ENCODE results near the gene CD276.

The CD276 gene

DNA sequence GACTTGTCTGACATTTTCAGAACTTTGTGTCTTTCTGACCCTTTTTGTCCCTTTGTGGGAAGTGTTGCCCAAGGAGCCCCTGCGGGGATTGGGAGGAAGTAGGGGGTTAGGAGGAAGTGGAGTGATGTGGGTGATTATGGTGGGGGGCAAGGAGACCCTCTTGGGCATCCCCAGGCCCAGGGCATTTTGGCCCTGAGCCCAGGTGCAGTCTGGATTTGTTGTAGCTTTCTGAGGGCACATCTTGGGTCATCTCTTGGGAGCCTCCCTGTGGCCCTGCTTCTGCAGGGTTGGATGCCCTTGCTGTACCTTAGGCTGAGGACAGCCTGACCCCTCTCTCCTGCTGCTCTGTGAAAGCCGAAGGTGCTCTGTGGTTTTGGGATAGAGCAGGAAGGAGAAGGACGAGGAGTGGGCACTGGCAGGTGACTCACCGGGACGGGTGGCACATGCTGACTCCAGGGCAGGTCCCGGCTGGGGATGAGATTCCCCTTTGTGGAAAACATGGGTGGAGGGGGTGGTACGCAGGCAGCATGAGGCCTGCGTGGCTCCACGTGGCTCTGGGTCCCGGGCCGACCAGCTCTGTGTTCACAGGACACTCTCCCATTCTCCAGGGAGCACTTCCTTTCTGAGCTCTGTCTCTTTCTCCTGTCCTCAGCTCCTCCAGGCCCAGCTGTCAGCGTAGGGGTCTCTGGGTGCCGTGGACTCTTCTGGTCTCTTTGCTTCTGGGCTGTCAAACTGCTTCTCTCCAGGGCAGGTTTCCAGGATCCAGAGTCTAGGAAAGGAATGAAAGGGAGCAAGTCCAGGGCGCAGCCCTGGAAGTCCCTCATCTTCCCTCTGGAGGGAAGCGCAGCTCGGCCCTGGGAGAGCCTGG, 11.8 kb downstream of the CD276 start:
- Histone ChIP-seq H3K36me3 (ENCODE audit: control insufficient read depth, insufficient read depth, low read length) (no peaks in the 10 kb centered on the region), H3K79me1 (ENCODE audit: low read length) (peaks cover 42% of the 10 kb centered on the region), H3K56ac (ENCODE audit: low read length) (peak overlapping the region; percentile 51), H4K8ac (ENCODE audit: low read depth, low read length) (no peak overlapping the region), H3K79me2 (ENCODE audit: control insufficient read depth, insufficient read depth, low read length) (peaks cover 46% of the 10 kb centered on the region), H3K23ac (ENCODE audit: low read length) (no peak overlapping the region), H2BK5ac (ENCODE audit: low read length) (no peak overlapping the region), H3K9ac (ENCODE audit: low read length) (no peak overlapping the region), H2AK5ac (ENCODE audit: low read length) (no peak overlapping the region), H3K27ac (ENCODE audit: low read depth, low read length) (no peak overlapping the region), H3K4me1 (ENCODE audit: control insufficient read depth, low read depth, low read length) (peaks cover 10% of the 10 kb centered on the region), H4K5ac (ENCODE audit: low read length) (no peak overlapping the region), H3K18ac (ENCODE audit: low read length) (no peak overlapping the region), H2BK120ac (ENCODE audit: low read depth, low read length) (no peak overlapping the region), H2BK15ac (replicated peaks; ENCODE audit: low read depth) (no peak overlapping the region), H3K4ac (ENCODE audit: low read depth, low read length) (peak overlapping the region; percentile 11), H3K4me3 (ENCODE audit: low read length) (no peak overlapping the region), H3K27me3 (ENCODE audit: insufficient read depth, low read length, poor library complexity) (no peaks in the 10 kb centered on the region), H3K4me2 (ENCODE audit: low read length) (no peak overlapping the region)
- DNase-seq, result no peak
- no CpG with 5 or more reads among the region's 16 CpGs for WGBS (ENCODE audit: extremely low coverage, insufficient coverage, low lambda C conversion rate)

DNA sequence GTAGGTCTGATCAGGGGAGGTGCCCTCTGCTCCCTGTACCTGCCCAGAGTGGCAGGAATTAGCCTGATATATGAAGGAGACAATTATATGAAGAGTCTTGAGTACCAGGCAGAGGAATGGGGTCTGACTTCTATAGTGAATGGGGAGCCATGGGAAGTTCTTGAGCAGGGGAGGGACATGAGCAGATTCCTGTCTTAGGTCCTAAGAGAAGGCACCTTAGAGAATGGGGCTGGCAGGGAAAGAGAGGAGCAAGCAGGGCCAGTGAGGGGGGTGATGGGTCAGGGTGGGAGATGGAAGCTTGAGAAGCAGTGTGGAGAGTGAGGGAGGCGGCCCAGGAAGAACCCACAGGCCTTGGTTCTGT, 12.4 kb downstream of the CD276 start:
- Histone ChIP-seq H3K18ac (ENCODE audit: low read length) (no peak overlapping the region), H4K8ac (ENCODE audit: low read depth, low read length) (no peak overlapping the region), H2BK120ac (ENCODE audit: low read depth, low read length) (no peak overlapping the region), H3K27me3 (ENCODE audit: insufficient read depth, low read length, poor library complexity) (no peaks in the 10 kb centered on the region), H3K4me1 (ENCODE audit: control insufficient read depth, low read depth, low read length) (peaks cover 7% of the 10 kb centered on the region), H3K9ac (ENCODE audit: low read length) (peak overlapping the region; percentile 42), H3K4ac (ENCODE audit: low read depth, low read length) (peak overlapping the region; percentile 11), H3K4me3 (ENCODE audit: low read length) (no peak overlapping the region), H3K23ac (ENCODE audit: low read length) (no peak overlapping the region), H3K56ac (ENCODE audit: low read length) (peak overlapping the region; percentile 51), H3K79me2 (ENCODE audit: control insufficient read depth, insufficient read depth, low read length) (peaks cover 45% of the 10 kb centered on the region), H3K79me1 (ENCODE audit: low read length) (peaks cover 42% of the 10 kb centered on the region), H3K4me2 (ENCODE audit: low read length) (no peak overlapping the region), H3K27ac (ENCODE audit: low read depth, low read length) (peak overlapping the region; percentile 7), H4K5ac (ENCODE audit: low read length) (no peak overlapping the region), H2BK15ac (replicated peaks; ENCODE audit: low read depth) (no peak overlapping the region), H2AK5ac (ENCODE audit: low read length) (no peak overlapping the region), H2BK5ac (ENCODE audit: low read length) (peak overlapping the region; percentile 32), H3K36me3 (ENCODE audit: control insufficient read depth, insufficient read depth, low read length) (no peaks in the 10 kb centered on the region)
- DNase-seq, result no peak
- no CpG with 5 or more reads among the region's 1 CpG for WGBS (ENCODE audit: extremely low coverage, insufficient coverage, low lambda C conversion rate)

DNA sequence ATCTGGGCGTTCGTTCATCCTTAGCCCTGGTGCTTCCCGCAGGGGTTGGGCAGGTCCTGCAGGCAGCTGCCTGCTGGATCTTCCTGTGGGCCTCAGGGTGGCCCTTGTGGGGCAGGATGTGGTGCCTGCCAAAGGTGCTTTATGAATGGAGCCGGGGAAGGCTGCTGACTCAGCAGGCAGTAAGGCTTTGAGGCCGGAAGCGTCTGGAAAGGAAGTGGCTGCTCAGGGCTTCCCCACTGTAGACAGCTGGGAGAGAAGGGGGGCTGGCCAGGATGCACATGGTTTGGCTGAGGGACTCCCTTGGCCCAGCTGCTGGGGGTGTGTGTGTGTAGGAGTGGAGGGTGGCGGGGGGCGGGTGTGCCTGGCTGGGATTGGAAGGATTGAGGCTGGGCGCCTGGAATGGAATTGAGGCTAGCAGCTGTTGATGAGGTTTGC, 12.9 kb downstream of the CD276 start:
- Histone ChIP-seq H3K79me1 (ENCODE audit: low read length) (peaks cover 40% of the 10 kb centered on the region), H3K4me3 (ENCODE audit: low read length) (no peak overlapping the region), H3K27ac (ENCODE audit: low read depth, low read length) (peak overlapping the region; percentile 7), H3K18ac (ENCODE audit: low read length) (no peak overlapping the region), H3K79me2 (ENCODE audit: control insufficient read depth, insufficient read depth, low read length) (peaks cover 43% of the 10 kb centered on the region), H2BK120ac (ENCODE audit: low read depth, low read length) (no peak overlapping the region), H2AK5ac (ENCODE audit: low read length) (no peak overlapping the region), H3K36me3 (ENCODE audit: control insufficient read depth, insufficient read depth, low read length) (no peaks in the 10 kb centered on the region), H4K8ac (ENCODE audit: low read depth, low read length) (no peak overlapping the region), H3K56ac (ENCODE audit: low read length) (peak overlapping the region; percentile 51), H4K5ac (ENCODE audit: low read length) (no peak overlapping the region), H2BK5ac (ENCODE audit: low read length) (peak overlapping the region; percentile 32), H3K23ac (ENCODE audit: low read length) (no peak overlapping the region), H3K4ac (ENCODE audit: low read depth, low read length) (no peak overlapping the region), H3K9ac (ENCODE audit: low read length) (peak overlapping the region; percentile 42), H2BK15ac (replicated peaks; ENCODE audit: low read depth) (no peak overlapping the region), H3K4me2 (ENCODE audit: low read length) (no peak overlapping the region), H3K4me1 (ENCODE audit: control insufficient read depth, low read depth, low read length) (peaks cover 3% of the 10 kb centered on the region), H3K27me3 (ENCODE audit: insufficient read depth, low read length, poor library complexity) (no peaks in the 10 kb centered on the region)
- DNase-seq, result peak; percentile 86
- no CpG with 5 or more reads among the region's 9 CpGs for WGBS (ENCODE audit: extremely low coverage, insufficient coverage, low lambda C conversion rate)

DNA sequence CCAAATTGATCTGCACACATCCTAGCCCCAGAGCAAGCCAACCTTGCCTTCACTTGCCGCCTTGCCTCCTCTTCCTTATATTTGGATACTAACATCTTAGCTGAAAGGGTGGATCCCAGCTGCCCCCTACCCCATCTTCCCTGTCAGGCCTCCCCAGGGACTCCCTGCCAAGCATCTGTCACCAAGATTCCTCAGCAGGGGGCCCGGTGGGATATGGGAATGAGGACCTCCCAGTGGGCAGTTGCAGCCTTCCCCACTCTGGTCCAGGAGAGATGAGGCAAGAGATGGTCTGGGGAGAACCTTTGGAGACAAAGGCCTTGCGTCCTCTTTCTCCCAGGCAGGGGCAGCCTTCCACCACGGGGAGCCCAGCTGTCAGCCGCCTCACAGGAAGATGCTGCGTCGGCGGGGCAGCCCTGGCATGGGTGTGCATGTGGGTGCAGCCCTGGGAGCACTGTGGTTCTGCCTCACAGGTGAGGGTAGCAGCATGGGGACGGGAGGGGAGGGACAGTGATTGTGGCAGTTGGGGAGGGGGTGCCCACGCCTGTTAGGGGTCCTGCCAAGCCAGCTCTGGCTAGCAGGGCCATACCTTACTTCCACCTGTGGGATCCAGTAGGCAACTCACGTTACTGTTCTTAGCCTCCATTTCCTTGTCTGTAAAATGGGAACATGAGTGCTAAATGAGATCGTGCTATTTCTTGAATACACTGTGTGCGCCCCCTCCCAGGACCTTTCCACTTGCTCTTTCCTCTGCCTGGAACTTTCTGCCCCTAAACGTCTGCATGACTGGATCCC, 15.3 kb downstream of the CD276 start:
- Histone ChIP-seq H3K79me1 (ENCODE audit: low read length) (peaks cover 24% of the 10 kb centered on the region), H3K4me2 (ENCODE audit: low read length) (no peak overlapping the region), H2BK15ac (replicated peaks; ENCODE audit: low read depth) (no peak overlapping the region), H4K5ac (ENCODE audit: low read length) (no peak overlapping the region), H3K27ac (ENCODE audit: low read depth, low read length) (no peak overlapping the region), H2BK120ac (ENCODE audit: low read depth, low read length) (no peak overlapping the region), H3K56ac (ENCODE audit: low read length) (no peak overlapping the region), H3K4ac (ENCODE audit: low read depth, low read length) (no peak overlapping the region), H4K8ac (ENCODE audit: low read depth, low read length) (no peak overlapping the region), H3K36me3 (ENCODE audit: control insufficient read depth, insufficient read depth, low read length) (peaks cover 1% of the 10 kb centered on the region), H3K9ac (ENCODE audit: low read length) (no peak overlapping the region), H2AK5ac (ENCODE audit: low read length) (no peak overlapping the region), H3K79me2 (ENCODE audit: control insufficient read depth, insufficient read depth, low read length) (peaks cover 23% of the 10 kb centered on the region), H3K4me1 (ENCODE audit: control insufficient read depth, low read depth, low read length) (peaks cover 3% of the 10 kb centered on the region), H3K18ac (ENCODE audit: low read length) (no peak overlapping the region), H2BK5ac (ENCODE audit: low read length) (no peak overlapping the region), H3K27me3 (ENCODE audit: insufficient read depth, low read length, poor library complexity) (no peaks in the 10 kb centered on the region), H3K4me3 (ENCODE audit: low read length) (no peak overlapping the region), H3K23ac (ENCODE audit: low read length) (no peak overlapping the region)
- no peak for DNase-seq
- no CpG with 5 or more reads among the region's 14 CpGs for WGBS (ENCODE audit: extremely low coverage, insufficient coverage, low lambda C conversion rate)

DNA sequence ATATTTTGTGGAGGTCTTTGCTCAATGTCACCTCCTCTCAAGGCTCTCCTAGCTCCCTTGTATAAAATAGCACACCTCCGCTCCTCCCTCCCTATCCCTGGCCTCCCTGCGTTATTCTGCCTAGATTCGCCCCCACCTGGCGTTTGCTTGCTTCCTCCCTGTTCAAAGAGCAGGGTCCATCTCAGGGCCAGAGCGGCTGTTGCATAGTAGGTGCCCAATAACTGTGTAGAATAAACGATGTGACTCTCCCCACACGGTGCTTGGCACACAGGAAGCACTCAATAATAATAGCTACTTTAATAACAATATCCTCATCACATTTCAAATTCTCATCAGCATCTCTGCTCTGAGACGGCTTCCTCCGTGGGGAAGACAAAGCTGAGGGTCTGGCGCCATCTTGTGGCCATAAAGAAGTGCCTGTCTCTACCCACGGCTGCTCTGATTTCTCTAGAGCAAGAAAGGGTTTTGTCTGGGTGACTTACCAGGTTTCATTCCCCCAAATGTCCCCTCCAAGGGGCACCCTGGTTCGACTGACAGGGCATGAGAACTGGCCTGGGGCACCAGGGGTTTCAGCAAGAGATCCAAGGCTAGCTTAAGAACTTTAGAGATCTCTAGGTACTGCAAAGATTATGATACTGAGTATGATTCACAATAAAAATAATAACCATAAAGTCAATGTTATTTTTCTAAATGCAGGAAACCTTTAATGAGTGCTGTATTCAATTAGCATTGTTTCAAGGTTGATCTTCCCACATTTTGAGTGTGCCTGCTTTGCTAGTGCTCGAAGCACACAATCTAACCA, 16.1 kb downstream of the CD276 start:
- Histone ChIP-seq H3K36me3 (ENCODE audit: control insufficient read depth, insufficient read depth, low read length) (peaks cover 1% of the 10 kb centered on the region), H3K4ac (ENCODE audit: low read depth, low read length) (no peak overlapping the region)

More for the DNA sequence above, 16.1 kb downstream of the CD276 start:
- H3K27me3 ChIP-seq (ENCODE audit: insufficient read depth, low read length, poor library complexity), result no peaks in the 10 kb centered on the region
- no peak overlapping the region for H3K4me3 ChIP-seq (ENCODE audit: low read length)
- DNase-seq, result peak; percentile 84
- H3K27ac ChIP-seq (ENCODE audit: low read depth, low read length), result no peak overlapping the region
- H2AK5ac ChIP-seq (ENCODE audit: low read length), result no peak overlapping the region
- peaks cover 19% of the 10 kb centered on the region for H3K79me1 ChIP-seq (ENCODE audit: low read length)
- H4K8ac ChIP-seq (ENCODE audit: low read depth, low read length), result no peak overlapping the region
- no peak overlapping the region for H2BK120ac ChIP-seq (ENCODE audit: low read depth, low read length)
- H3K79me2 ChIP-seq (ENCODE audit: control insufficient read depth, insufficient read depth, low read length), result peaks cover 16% of the 10 kb centered on the region
- H3K23ac ChIP-seq (ENCODE audit: low read length), result no peak overlapping the region
- no peak overlapping the region for H3K4me2 ChIP-seq (ENCODE audit: low read length)
- no peak overlapping the region for H3K56ac ChIP-seq (ENCODE audit: low read length)
- H3K9ac ChIP-seq (ENCODE audit: low read length), result no peak overlapping the region
- no CpG with 5 or more reads among the region's 13 CpGs for WGBS (ENCODE audit: extremely low coverage, insufficient coverage, low lambda C conversion rate)
- no peak overlapping the region for H2BK15ac ChIP-seq (replicated peaks; ENCODE audit: low read depth)
- H3K4me1 ChIP-seq (ENCODE audit: control insufficient read depth, low read depth, low read length), result peaks cover 3% of the 10 kb centered on the region
- no peak overlapping the region for H3K18ac ChIP-seq (ENCODE audit: low read length)
- H4K5ac ChIP-seq (ENCODE audit: low read length), result no peak overlapping the region
- H2BK5ac ChIP-seq (ENCODE audit: low read length), result no peak overlapping the region
